ENCODE measurements around the gene C8A. TPM values are rescaled to one million over a fixed set of nuclear protein-coding genes. Genes with fewer than 3 reads are reported as not detected.

The C8A gene
- total RNA-seq, 1 donor = not detected

GRCh38 chr1:56890229-56890628, 35.6 kb downstream of the C8A start:
- Histone ChIP-seq H3K79me2 (ENCODE audit: insufficient read depth, low read length) (no peaks in the 10 kb centered on the region), H3K4me1 (ENCODE audit: insufficient read depth, low read length) (no peaks in the 10 kb centered on the region)

GRCh38 chr1:56894014-56894413, 39.4 kb downstream of the C8A start:
- Histone ChIP-seq H3K4me3 (ENCODE audit: insufficient read depth, low read length) (no peak overlapping the region), H3K36me3 (ENCODE audit: insufficient read depth, low read length) (no peaks in the 10 kb centered on the region), H3K4me1 (ENCODE audit: insufficient read depth, low read length) (peaks cover 6% of the 10 kb centered on the region), H3K9me3 (ENCODE audit: low read depth, low read length) (no peaks in the 10 kb centered on the region), H3K4me2 (ENCODE audit: insufficient read depth, low read length) (no peak overlapping the region), H2AFZ (ENCODE audit: low read length) (no peak overlapping the region), H3K27ac (ENCODE audit: low read depth, low read length) (no peak overlapping the region), H3K79me2 (ENCODE audit: insufficient read depth, low read length) (no peaks in the 10 kb centered on the region), H3K27me3 (ENCODE audit: insufficient read depth, low read length) (no peaks in the 10 kb centered on the region), H4K20me1 (ENCODE audit: insufficient read depth, low read length) (no peaks in the 10 kb centered on the region)
- DNase-seq (ENCODE audit: insufficient read length, low spot score, missing footprints) = no peak
- no peak for TF ChIP-seq CTCF (IDR thresholded peaks at IDR 0.05; ENCODE audit: extremely low read depth, low read depth, low read length)

More at GRCh38 chr1:56890229-56890628, 35.6 kb downstream of the C8A start:
- no peak for TF ChIP-seq CTCF (IDR thresholded peaks at IDR 0.05; ENCODE audit: extremely low read depth, low read depth, low read length)
- no peak overlapping the region for H3K4me3 ChIP-seq (ENCODE audit: insufficient read depth, low read length)
- no peak overlapping the region for H3K27ac ChIP-seq (ENCODE audit: low read depth, low read length)
- no peaks in the 10 kb centered on the region for H3K27me3 ChIP-seq (ENCODE audit: insufficient read depth, low read length)
- no peaks in the 10 kb centered on the region for H4K20me1 ChIP-seq (ENCODE audit: insufficient read depth, low read length)
- no peak for DNase-seq (ENCODE audit: insufficient read length, low spot score, missing footprints)
- H3K36me3 ChIP-seq (ENCODE audit: insufficient read depth, low read length) = no peaks in the 10 kb centered on the region
- no peak overlapping the region for H3K4me2 ChIP-seq (ENCODE audit: insufficient read depth, low read length)
- H2AFZ ChIP-seq (ENCODE audit: low read length) = no peak overlapping the region
- no peaks in the 10 kb centered on the region for H3K9me3 ChIP-seq (ENCODE audit: low read depth, low read length)

GRCh38 chr1:56897150-56898004, 42.8 kb downstream of the C8A start:
- no peak overlapping the region for H2AFZ ChIP-seq (ENCODE audit: low read length)
- H3K4me3 ChIP-seq (ENCODE audit: insufficient read depth, low read length) = no peak overlapping the region
- H3K4me2 ChIP-seq (ENCODE audit: insufficient read depth, low read length) = no peak overlapping the region
- no peaks in the 10 kb centered on the region for H3K36me3 ChIP-seq (ENCODE audit: insufficient read depth, low read length)
- H3K4me1 ChIP-seq (ENCODE audit: insufficient read depth, low read length) = peaks cover 6% of the 10 kb centered on the region
- H3K9me3 ChIP-seq (ENCODE audit: low read depth, low read length) = no peaks in the 10 kb centered on the region
- TF ChIP-seq CTCF (IDR thresholded peaks at IDR 0.05; ENCODE audit: extremely low read depth, low read depth, low read length) = no peak
- DNase-seq (ENCODE audit: insufficient read length, low spot score, missing footprints) = no peak
- H3K27ac ChIP-seq (ENCODE audit: low read depth, low read length) = no peak overlapping the region
- H4K20me1 ChIP-seq (ENCODE audit: insufficient read depth, low read length) = no peaks in the 10 kb centered on the region
- H3K27me3 ChIP-seq (ENCODE audit: insufficient read depth, low read length) = peaks cover 3% of the 10 kb centered on the region
- H3K79me2 ChIP-seq (ENCODE audit: insufficient read depth, low read length) = no peaks in the 10 kb centered on the region

- Histone ChIP-seq H3K79me2 (ENCODE audit: insufficient read depth, low read length) (no peaks in the 10 kb centered on the region), H4K20me1 (ENCODE audit: insufficient read depth, low read length) (no peaks in the 10 kb centered on the region), H3K36me3 (ENCODE audit: insufficient read depth, low read length) (no peaks in the 10 kb centered on the region), H3K4me3 (ENCODE audit: insufficient read depth, low read length) (no peak overlapping the region), H3K27me3 (ENCODE audit: insufficient read depth, low read length) (peaks cover 3% of the 10 kb centered on the region), H3K9me3 (ENCODE audit: low read depth, low read length) (no peaks in the 10 kb centered on the region), H3K4me2 (ENCODE audit: insufficient read depth, low read length) (no peak overlapping the region), H3K4me1 (ENCODE audit: insufficient read depth, low read length) (peaks cover 6% of the 10 kb centered on the region), H3K27ac (ENCODE audit: low read depth, low read length) (no peak overlapping the region), H2AFZ (ENCODE audit: low read length) (no peak overlapping the region)
- DNase-seq (ENCODE audit: insufficient read length, low spot score, missing footprints) = no peak
- no peak for TF ChIP-seq CTCF (IDR thresholded peaks at IDR 0.05; ENCODE audit: extremely low read depth, low read depth, low read length)
These were observed 43.4 kb downstream of the C8A start for GRCh38 chr1:56898005-56898373.
